HG02885 (cell line): Measurements from ENCODE around the gene CACNA2D4.

Source experiments
- ATAC-seq: cut with Tn5 transposase; IDR thresholded peaks from one replicate; pipeline ENCODE4 v1.9.1; 2021; ENCODE audit warnings: mild to moderate bottlenecking; ENCODE audit not compliant: unreplicated experiment, poor library complexity

Gene CACNA2D4

GRCh38 chr12:1919284-1919683 is 832 bp upstream of the CACNA2D4 start:
- ATAC-seq = no peak

GRCh38 chr12:1918884-1919236 is 408 bp upstream of the CACNA2D4 start:
- no peak for ATAC-seq

DNA sequence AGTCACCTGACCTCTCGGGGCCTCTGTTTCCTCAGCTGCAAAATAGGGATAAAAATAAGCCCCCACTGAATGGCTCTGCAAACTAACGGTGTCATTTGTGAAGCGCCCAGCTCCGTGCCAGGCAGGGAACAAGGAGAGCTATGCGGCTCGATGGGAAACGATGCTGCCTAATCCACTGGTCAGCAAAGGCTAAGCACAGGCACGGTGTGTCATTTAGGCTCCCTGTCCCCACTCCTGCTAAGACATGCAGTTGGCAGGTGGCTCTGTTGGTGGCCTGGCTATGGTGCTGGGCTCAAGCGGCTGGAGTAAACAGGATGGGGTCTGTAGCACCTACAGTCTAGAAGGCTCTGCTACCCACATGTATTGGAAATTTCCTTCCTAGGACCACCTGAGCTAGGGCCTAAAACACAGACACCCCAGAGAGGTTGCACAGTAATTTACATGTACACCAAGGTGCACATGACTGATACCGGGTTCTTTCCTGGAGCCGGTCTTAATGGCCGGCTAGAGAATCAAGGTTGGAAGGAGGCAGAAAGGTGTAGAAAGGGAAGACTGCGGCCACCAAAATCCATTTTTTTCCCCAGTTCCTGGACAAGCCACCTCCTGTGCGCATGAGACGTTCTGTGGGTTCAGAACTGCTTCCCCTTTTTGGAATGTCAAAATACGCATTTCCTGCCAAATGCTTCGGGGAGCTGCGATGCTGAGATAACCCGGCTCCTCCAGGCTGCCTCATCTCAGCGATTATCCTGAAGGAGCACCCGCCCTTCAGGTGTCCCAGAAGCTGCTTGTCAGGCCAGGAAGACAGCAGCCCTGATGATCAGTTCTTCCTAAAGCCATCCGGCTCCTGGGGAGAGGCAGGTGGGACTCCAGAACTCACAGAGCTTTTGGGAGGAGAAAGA is 1.0 kb downstream of the CACNA2D4 start:
- ATAC-seq = no peak

- no peak for ATAC-seq
Measured at GRCh38 chr12:1916371-1917171, 1.9 kb downstream of the CACNA2D4 start.

DNA sequence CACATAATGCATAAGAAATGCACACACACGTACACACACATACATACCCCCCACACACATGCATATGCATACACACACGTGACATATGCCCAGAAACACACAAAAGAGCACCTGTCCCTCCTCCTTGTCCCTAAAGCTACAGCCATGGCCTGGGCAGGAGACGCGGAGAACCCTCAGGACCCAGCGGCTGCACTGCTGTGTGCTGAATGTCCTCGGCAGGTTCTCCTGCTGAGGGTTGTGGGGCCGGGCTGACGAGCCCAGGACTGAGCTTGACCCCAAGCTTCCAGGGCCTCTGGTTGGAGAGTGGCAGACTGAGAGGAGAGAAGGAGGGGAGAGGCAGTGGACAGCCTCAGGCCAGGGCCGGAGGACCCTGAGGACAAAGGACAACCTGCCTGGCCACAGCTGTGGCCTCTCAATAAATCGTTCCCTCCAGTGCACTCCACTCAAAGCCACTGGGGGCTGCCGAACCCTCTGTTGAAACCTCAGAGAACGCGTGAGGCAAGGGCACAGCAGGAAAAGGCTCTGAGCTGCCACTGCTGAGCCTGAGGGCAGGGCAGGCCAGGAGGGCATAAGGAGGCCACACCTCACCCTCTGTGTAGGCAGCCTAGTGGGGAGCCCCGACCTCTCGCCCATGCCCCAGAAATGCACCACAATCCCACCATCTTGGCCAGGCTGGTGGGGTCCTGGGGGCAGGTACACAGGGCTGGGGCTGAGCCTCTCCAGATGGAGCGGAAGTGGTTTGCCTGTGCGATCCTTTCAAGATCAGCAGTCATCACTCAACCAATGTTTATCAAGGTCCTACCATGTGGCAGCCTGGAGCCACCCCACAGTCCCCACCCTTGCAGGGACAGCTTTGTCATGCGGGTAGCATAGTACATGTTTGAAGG is 3.1 kb downstream of the CACNA2D4 start:
- ATAC-seq = no peak

GRCh38 chr12:1914114-1914911 is 4.1 kb downstream of the CACNA2D4 start:
- no peak for ATAC-seq

DNA sequence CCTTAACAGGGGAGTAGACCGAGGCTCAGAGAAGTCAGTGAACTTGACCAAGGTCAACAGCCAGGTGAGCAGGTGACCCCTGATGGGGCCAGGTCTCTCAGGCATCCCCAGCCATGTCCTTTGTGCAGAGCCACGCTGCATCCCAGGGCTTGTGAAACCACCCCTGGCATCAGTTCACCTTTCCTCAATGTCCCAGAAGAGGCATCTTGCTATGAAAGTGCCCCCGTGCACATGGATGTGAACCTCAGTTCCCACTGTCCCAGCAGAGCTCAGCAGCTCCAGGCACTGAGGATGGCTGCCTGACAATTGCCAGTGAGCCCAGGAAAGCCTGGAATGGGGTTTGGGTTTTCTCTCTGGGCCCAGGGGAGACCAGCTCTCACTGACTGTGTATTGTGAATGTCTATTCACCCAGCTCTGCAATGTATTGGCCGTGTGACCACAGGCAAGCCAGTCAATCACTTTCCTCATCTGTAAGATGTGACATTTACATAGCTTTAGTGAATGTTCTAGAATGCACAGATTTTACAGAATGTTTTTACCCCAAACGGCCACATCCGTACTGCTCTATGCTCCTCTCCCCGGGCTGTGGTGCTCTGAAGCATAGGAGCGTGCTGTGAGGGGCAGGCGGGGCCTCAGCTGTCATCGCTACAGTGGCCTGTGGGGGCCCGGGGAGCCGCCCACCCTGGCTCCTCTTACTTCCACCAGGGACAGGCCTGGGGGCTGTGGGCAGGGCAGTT is 4.9 kb downstream of the CACNA2D4 start:
- no peak for ATAC-seq

- no peak for ATAC-seq
Measured at GRCh38 chr12:1912580-1913376, 5.7 kb downstream of the CACNA2D4 start.

DNA sequence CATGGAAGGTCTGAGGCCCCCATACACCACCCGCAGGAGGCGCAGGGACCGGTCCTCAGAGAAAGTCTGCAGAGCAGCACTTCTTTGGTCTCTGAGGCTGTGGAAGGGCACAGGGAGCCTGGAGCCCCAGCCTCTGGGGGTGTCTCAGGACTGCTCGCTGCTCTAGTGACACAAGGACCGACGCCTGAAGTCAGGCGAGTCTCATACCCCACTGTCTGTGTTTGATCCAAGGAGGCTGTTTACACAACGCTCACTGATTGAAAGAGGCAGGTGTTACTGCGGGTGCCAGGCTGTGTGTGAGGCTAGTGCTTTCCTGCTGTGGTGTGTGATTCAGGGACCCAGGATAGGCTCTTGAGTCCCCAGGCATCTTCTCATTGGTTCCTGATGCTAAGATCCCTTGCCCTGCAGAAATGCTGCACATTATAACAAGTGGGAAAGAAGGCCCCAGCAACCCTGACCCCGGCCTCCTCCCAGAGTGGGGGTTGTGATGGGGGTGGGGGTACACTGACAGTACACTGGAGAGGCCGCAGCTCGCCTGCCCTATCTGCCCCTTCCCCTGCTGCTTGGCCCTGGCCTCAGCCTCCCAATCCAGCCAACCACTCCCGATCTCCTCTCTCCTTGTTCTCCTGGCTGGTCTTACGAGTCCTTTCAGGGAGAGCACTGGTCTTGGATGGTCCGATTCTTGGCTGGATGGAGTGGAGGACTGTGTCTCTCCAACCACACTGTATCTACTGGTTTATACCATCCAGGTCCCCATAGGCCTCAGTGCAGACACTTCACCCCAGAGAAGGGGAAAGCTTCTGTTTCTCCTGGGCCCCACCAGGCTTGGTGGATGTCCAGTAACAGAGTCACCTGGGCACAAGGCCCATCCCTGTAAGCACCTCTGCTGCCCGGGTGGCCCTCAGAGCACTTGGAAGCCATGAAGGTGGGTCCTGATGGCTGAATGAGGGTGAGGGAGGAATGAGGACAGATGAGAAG is 6.6 kb downstream of the CACNA2D4 start:
- ATAC-seq = no peak

DNA sequence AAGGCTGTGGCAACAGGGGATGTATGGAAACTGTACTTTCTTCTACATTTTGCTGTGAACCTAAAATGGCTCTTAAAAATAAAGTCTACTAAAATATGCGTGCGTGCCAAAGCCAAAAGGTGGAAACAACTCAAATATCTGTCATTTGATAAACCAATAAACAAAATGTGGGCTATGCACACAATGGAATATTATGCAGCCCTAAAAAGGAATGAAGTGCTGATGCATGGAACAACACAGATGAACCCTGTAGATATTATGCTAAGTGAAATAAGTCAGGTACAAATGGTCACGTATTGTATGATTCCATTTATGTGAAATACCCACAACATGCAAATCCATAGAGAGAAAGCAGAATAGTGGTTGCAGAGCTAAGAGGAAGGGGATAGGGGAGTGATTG is 8.0 kb downstream of the CACNA2D4 start:
- no peak for ATAC-seq

- no peak for ATAC-seq
Measured at GRCh38 chr12:1908758-1909157, 9.7 kb downstream of the CACNA2D4 start.

DNA sequence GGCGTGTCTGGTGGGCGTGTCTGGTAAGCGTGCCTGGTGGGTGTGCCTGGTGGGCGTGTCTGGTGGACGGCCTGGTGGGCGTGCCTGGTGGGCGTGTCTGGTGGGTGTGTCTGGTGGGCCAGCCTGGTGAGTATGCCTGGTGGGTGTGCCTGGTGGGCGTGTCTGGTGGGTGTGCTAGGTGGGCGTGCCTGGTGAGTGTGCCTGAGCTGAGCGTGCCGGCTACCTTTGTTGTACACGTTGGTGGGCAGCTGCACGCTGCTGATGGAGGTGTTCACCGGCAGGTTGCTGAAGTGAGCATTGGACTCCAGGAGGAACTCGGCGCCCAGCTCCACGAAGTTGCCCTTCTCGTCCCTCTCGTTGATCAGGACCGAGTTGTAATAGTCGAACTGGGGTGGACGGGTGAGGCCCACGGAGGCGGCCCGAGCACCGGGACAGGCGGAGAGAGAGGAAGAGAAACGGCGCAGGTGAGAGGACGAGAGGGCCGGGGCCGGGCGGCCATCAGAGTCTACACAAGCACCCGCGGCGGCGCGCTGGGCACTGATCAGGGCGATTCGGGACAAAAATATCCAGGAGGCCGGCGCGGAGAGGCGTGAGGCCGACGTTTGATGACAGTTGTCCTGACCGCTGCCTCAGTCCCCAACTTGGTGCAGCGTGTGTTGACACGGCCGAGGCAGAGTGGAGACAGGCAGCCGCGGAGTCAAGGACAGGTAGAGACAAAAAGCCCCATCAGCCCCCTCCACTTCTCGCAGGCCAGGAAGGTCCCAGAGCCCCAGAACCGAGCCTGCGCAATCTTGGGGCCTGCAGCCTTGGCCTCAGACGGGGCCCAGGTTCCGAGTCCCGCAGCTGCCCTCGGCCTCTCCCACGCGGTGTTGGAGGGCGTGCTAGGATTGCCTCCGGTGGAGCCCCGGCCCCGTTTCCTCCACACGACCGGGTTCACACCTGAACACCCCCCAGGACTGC is 10.5 kb downstream of the CACNA2D4 start:
- ATAC-seq = no peak

DNA sequence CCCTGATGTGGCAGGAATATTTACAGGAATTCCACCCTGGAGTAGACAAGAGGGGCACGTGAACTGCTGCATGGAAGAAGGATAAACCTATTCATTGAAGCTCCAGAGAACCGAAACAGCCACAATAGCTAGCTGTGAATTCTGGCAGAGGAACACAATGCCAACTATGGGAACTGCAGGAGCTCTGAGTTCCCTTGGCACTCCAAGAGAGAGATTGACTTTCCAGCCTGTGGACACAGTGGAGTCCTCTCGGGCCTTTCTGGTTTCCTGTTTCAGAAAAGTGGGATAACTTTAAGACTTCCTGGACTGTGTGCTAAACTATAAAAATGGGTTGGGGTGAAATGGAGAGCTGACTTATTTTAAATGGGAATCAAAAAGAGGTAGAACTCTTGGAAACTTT is 11.9 kb downstream of the CACNA2D4 start:
- ATAC-seq = no peak

- no peak for ATAC-seq
Measured at GRCh38 chr12:1904875-1905274, 13.6 kb downstream of the CACNA2D4 start.

GRCh38 chr12:1896964-1897363 is 21.5 kb downstream of the CACNA2D4 start:
- ATAC-seq = no peak

DNA sequence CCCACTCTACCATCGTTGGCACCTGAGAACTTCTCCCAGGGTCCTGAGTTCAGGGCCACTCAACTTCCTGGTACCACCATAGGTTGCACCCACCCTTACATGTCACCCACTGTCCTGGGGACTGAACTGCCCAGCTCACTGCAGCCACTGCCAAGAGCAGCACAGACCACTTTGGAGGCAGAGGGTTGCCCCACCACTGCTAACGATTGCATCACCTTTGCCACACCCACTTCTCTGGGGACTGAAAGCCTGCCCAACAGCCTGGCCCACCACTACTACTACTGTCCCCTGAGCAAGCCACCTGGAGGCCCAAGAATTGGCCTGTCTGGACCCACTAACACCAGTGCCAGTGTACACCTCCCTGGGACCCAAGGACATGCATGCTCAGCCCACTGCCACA is 27.6 kb downstream of the CACNA2D4 start:
- ATAC-seq = no peak
